GM23338 (cell line): ENCODE results near the gene THOC7.

ENCODE experiments used
- CTCF ChIP-seq, 2 experiments: fragments of 200-600 bp in 1 of 2; sonication (generic) in 1 of 2; conservative IDR thresholded peaks; 2 replicates each; pipeline versions ENCODE4 v1.5.1 to v1.6.1; 2016 to 2017; ENCODE audit warnings: antibody characterized with exemption in 2 of 2, low read depth in 2 of 2, mild to moderate bottlenecking in 2 of 2, moderate library complexity in 1 of 2
- ETS1 ChIP-seq: IDR thresholded peaks from 2 replicates; pipeline ENCODE4 v1.6.1; 2016; ENCODE audit warnings: antibody characterized with exemption
- JUNB ChIP-seq: IDR thresholded peaks from one replicate; pipeline ENCODE4 v1.6.1; 2016; ENCODE audit warnings: antibody characterized with exemption; ENCODE audit not compliant: unreplicated experiment
- ZNF462 ChIP-seq: fragments of 250-450 bp; sonication (Bioruptor Pico); IDR thresholded peaks from 2 replicates; pipeline ENCODE4 v1.5.0; 2020; ENCODE audit warnings: mild to moderate bottlenecking, moderate library complexity

- TF ChIP-seq ETS1 (no peak), CTCF (conservative IDR thresholded peaks at IDR 0.05; ENCODE audit: low read depth in 2 of 2) (no peak), JUNB (no peak), ZNF462 (CRISPR knock-in tag) (no peak)
Measured at GRCh38 chr3:63807961-63808565, 55.5 kb downstream of the THOC7 start.
